PFSK-1 (cell line): ENCODE data around the gene RNU5B-1.

Experiments used
- POLR2AphosphoS5 ChIP-seq: IDR thresholded peaks from 2 replicates; pipeline ENCODE4 v1.6.1; 2012; ENCODE audit warnings: low read depth, mild to moderate bottlenecking, control low read depth, low read length, moderate library complexity
- SIN3A ChIP-seq: IDR thresholded peaks from 2 replicates; pipeline ENCODE4 v1.6.1; 2012; ENCODE audit warnings: mild to moderate bottlenecking, low read length, moderate library complexity, borderline replicate concordance; ENCODE audit not compliant: insufficient read depth

GRCh38 chr15:65346856-65347598 lies 42.5 kb downstream of the RNU5B-1 start:
- TF ChIP-seq POLR2AphosphoS5 (no peak), SIN3A (no peak)
